GM23248 (cell line): ENCODE data around the gene PDIA6. TPM values are rescaled to one million over a fixed set of nuclear protein-coding genes. Genes with fewer than 3 reads are reported as not detected.

Source experiments
- DNase-seq: peaks from one replicate; pipeline ENCODE4 v3.0.0-alpha.2; 2015
- H2AFZ ChIP-seq: fragments of 200-600 bp; sonication (generic); 2 replicates; pipeline ENCODE4 v1.6.1; 2016; ENCODE audit warnings: antibody characterized with exemption
- H3F3A ChIP-seq: fragments of 200-600 bp; sonication (generic); 2 replicates; pipeline ENCODE4 v1.6.1; 2016; ENCODE audit warnings: mild to moderate bottlenecking, antibody characterized with exemption, mixed run types; ENCODE audit not compliant: insufficient read depth
- H3K27ac ChIP-seq: fragments of 200-600 bp; sonication (generic); 2 replicates; pipeline ENCODE4 v1.5.1; 2016; ENCODE audit warnings: mild to moderate bottlenecking
- H3K27me3 ChIP-seq: fragments of 200-600 bp; sonication (generic); replicated peaks from 2 replicates; pipeline ENCODE4 v1.6.1; 2016; ENCODE audit warnings: mild to moderate bottlenecking; ENCODE audit not compliant: insufficient read depth
- H3K36me3 ChIP-seq: fragments of 200-600 bp; sonication (generic); 2 replicates; pipeline ENCODE4 v1.6.1; 2016; ENCODE audit warnings: low read depth, mild to moderate bottlenecking
- H3K4me1 ChIP-seq: fragments of 200-600 bp; sonication (generic); 2 replicates; pipeline ENCODE4 v1.6.1; 2016; ENCODE audit warnings: mild to moderate bottlenecking; ENCODE audit not compliant: insufficient read depth
- H3K4me2 ChIP-seq: fragments of 200-600 bp; sonication (generic); one replicate; pipeline ENCODE4 v1.6.1; 2016; ENCODE audit warnings: mild to moderate bottlenecking; ENCODE audit not compliant: unreplicated experiment
- H3K4me3 ChIP-seq: fragments of 200-600 bp; sonication (generic); 2 replicates; pipeline ENCODE4 v1.5.1; 2016; ENCODE audit warnings: mild to moderate bottlenecking
- H3K79me2 ChIP-seq: fragments of 200-600 bp; sonication (generic); 2 replicates; pipeline ENCODE4 v1.6.1; 2016; ENCODE audit warnings: mild to moderate bottlenecking; ENCODE audit not compliant: insufficient read depth
- H3K9ac ChIP-seq: fragments of 200-600 bp; sonication (generic); 2 replicates; pipeline ENCODE4 v1.6.1; 2016; ENCODE audit warnings: mild to moderate bottlenecking
- H3K9me2 ChIP-seq: fragments of 200-600 bp; sonication (generic); 2 replicates; pipeline ENCODE4 v1.6.1; 2016; ENCODE audit warnings: mixed run types, mild to moderate bottlenecking, moderate library complexity; ENCODE audit not compliant: insufficient read depth
- H3K9me3 ChIP-seq: fragments of 200-600 bp; sonication (generic); one replicate; pipeline ENCODE4 v1.6.1; 2017; ENCODE audit warnings: low read depth
- H4K20me1 ChIP-seq: fragments of 200-600 bp; sonication (generic); 2 replicates; pipeline ENCODE4 v1.6.0; 2016; ENCODE audit not compliant: insufficient read depth
- EZH2 ChIP-seq: fragments of 200-600 bp; sonication (generic); IDR thresholded peaks from 2 replicates; pipeline ENCODE4 v1.6.1; 2018; ENCODE audit warnings: antibody characterized with exemption, mild to moderate bottlenecking; ENCODE audit not compliant: insufficient read depth, poor library complexity, severe bottlenecking
- EZH2phosphoT487 ChIP-seq: fragments of 200-600 bp; sonication (generic); IDR thresholded peaks from 2 replicates; pipeline ENCODE4 v1.6.1; 2018; ENCODE audit warnings: antibody characterized with exemption, moderate library complexity, mild to moderate bottlenecking, low read depth; ENCODE audit not compliant: insufficient read depth
- WGBS, 2 experiments: methylation state at CpG; one replicate each; pipeline ENCODE4 v1.1.6; 2015 to 2017; ENCODE audit warnings: low lambda C conversion rate in 2 of 2, low coverage in 1 of 2; ENCODE audit errors: missing lambda C conversion rate in 2 of 2; 5-methylcytosine and 5-hydroxymethylcytosine counted together
- in situ Hi-C: fragments of 300-500 bp; cut with MboI; formaldehyde crosslinking; loops from 2 replicates; pipeline ENCODE4 v1.15.0; 2020
- polyA plus RNA-seq: library from polyadenylated mRNA; unstranded; fragments of >200 nt; fragmentation: Nextera tagmentation; extraction: Ambion mirVana; gene quantifications from 2 replicates; pipeline ENCODE4 v1.2.1, GENCODE V29; 2016
- total RNA-seq: library from RNA; depleted of rRNA; stranded (reverse); fragments of >200 nt; shearing (Covaris generic); gene quantifications from 2 replicates; pipeline ENCODE4 v1.2.3, GENCODE V29; 2014

The PDIA6 gene
- total and polyA plus RNA-seq, 2 experiments from 2014 or later, result 363 to 502 TPM

DNA sequence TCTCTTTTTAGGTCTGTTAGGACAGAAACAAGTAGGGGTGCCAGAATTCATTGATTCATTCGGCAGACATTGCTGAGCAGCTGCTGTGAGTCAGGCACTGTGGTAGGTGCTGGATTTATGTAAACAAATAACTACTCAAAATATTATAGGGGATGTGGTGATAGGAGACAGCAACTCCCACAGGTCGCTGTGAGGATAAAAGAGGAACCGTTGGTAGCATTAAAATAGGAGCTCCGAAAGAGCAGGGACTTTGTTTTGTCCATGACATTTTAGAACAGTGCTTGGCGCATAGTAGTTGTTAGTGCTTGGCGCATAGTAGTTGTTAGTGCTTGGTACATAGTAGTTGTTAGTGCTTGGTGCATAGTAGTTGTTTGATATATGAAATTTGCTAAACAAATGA is 62.0 kb downstream of the PDIA6 start:
- no peak for TF ChIP-seq EZH2
- TF ChIP-seq EZH2phosphoT487, result no peak
- in situ Hi-C loops, result no loop called here
- Histone ChIP-seq H3K9me3 (no peaks in the 10 kb centered on the region), H4K20me1 (no peaks in the 10 kb centered on the region), H3K27me3 (peaks cover 18% of the 10 kb centered on the region), H2AFZ (no peak overlapping the region), H3K4me1 (no peaks in the 10 kb centered on the region), H3K79me2 (no peaks in the 10 kb centered on the region), H3K36me3 (no peaks in the 10 kb centered on the region), H3K4me2 (no peak overlapping the region), H3F3A (no peaks in the 10 kb centered on the region), H3K9me2 (no peaks in the 10 kb centered on the region), H3K27ac (no peak overlapping the region), H3K9ac (no peak overlapping the region), H3K4me3 (no peak overlapping the region)
- DNase-seq, result peak; percentile 57
- WGBS, 2 experiments, result 73 to 74% methylated on average over 6 of the region's 6 CpGs

DNA sequence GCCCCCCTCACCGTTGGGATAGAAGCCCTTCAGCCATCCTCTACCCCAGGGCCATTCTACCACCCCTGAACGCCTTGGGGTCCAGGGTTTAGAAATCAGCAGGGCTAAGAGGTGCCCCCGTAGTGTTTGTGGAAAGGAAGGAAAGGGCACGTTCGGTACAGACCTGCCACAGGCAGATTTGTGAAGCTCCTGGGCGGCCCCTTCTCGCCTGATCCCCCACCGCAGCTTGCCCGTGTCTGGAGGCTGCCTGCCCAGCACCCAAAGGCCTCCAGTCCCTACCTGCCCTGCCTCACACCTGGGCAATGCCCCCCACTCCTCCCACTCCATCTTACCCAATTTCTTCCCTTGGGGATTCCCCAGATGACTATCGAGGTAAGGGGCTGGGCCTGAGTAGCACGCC is 69.9 kb downstream of the PDIA6 start:
- Histone ChIP-seq H3K27me3 (peaks cover 5% of the 10 kb centered on the region), H3K9me2 (no peaks in the 10 kb centered on the region), H3F3A (no peaks in the 10 kb centered on the region), H3K36me3 (no peaks in the 10 kb centered on the region), H4K20me1 (no peaks in the 10 kb centered on the region), H3K4me1 (no peaks in the 10 kb centered on the region), H3K4me3 (no peak overlapping the region), H2AFZ (no peak overlapping the region), H3K9ac (no peak overlapping the region), H3K79me2 (no peaks in the 10 kb centered on the region), H3K27ac (no peak overlapping the region), H3K9me3 (no peaks in the 10 kb centered on the region), H3K4me2 (no peak overlapping the region)
- no peak for TF ChIP-seq EZH2phosphoT487
- no peak for TF ChIP-seq EZH2
- no peak for DNase-seq
- 56 to 72% methylated on average over 10 to 11 of the region's 11 CpGs for WGBS, 2 experiments
- in situ Hi-C loops, result no loop called here

DNA sequence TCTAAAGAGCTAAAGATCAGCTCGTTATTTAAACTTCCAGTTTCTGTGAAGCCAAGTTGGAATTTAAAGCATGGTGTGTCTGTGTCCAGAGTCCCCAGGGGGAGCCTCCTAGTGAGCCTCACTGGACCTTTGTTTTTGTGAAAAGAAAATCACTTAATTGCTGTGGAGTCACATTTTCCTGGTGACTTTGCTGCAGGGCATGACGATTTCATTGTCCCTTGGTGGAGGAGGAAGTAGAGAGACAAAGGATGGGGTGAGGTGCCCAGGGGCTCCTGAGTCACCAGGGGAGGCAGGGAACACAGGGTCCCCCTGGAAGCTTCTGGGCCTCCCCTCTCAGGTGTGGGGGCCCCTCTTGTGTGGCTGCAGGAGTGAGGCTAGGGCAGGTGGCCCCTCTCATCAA is 71.4 kb downstream of the PDIA6 start:
- Histone ChIP-seq H3K79me2 (no peaks in the 10 kb centered on the region), H4K20me1 (no peaks in the 10 kb centered on the region), H3K4me2 (no peak overlapping the region), H3K9me2 (no peaks in the 10 kb centered on the region), H3K9me3 (no peaks in the 10 kb centered on the region), H3K27ac (no peak overlapping the region), H3F3A (no peaks in the 10 kb centered on the region), H2AFZ (no peak overlapping the region), H3K27me3 (peaks cover 8% of the 10 kb centered on the region; the same call in 1 of the 2 replicates), H3K36me3 (no peaks in the 10 kb centered on the region), H3K4me3 (no peak overlapping the region), H3K4me1 (no peaks in the 10 kb centered on the region), H3K9ac (no peak overlapping the region)
- DNase-seq, result no peak
- in situ Hi-C loops, result no loop called here
- 47 to 56% methylated on average over 2 of the region's 2 CpGs for WGBS, 2 experiments
- TF ChIP-seq EZH2phosphoT487 (no peak), EZH2 (no peak)

DNA sequence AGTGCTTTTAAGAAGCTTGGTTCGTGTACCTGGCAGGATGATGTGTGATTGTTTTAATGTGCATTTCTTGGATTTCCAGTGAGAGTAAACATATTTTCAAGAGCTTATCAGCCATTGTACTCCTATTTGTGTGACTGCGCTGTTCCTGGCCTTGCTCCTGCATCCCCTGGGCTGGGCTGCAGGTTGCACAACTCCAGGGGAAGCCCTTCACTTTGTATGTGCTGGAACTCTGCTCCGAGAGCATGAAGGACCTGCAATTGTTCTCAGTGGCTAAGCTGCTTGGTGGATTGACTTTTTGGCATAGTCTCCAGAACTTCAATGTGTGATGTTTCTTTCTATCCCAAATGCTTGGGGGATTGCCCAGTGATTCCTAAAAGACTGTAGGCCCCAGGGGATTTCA is 72.4 kb downstream of the PDIA6 start:
- H3F3A ChIP-seq, result no peaks in the 10 kb centered on the region
- TF ChIP-seq EZH2phosphoT487, result no peak
- TF ChIP-seq EZH2, result no peak
- H3K4me3 ChIP-seq, result no peak overlapping the region
- no peaks in the 10 kb centered on the region for H4K20me1 ChIP-seq
- in situ Hi-C loops, result no loop called here
- H3K4me2 ChIP-seq, result no peak overlapping the region
- H3K27ac ChIP-seq, result no peak overlapping the region
- DNase-seq, result no peak
- no peak overlapping the region for H3K9ac ChIP-seq
- no peaks in the 10 kb centered on the region for H3K36me3 ChIP-seq
- no peaks in the 10 kb centered on the region for H3K79me2 ChIP-seq
- no peaks in the 10 kb centered on the region for H3K9me2 ChIP-seq
- peaks cover 10% of the 10 kb centered on the region; the same call in 1 of the 2 replicates for H3K27me3 ChIP-seq
- H3K9me3 ChIP-seq, result no peaks in the 10 kb centered on the region
- 45 to 47% methylated on average over 3 of the region's 3 CpGs for WGBS, 2 experiments
- no peaks in the 10 kb centered on the region for H3K4me1 ChIP-seq
- H2AFZ ChIP-seq, result no peak overlapping the region

DNA sequence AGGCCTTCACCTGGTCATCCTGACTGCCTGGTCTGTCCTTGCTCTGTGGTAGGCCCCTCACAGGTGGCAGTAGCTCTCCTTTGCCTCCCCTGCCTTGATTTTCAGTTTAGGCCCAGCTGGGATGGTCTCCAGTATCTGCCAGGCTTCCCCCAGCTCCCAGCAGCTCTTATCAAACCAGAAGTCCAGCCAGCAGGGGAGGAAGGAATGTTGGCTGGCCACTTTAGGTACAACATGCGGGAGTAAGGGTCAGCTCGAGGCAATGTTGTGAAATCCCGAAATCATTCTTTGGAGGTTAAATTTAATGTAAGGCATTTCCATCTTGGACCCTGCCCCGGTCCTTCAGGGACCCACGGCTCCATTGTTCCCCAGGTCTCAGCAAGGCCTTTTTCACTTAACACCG is 74.4 kb downstream of the PDIA6 start:
- Histone ChIP-seq H3K79me2 (no peaks in the 10 kb centered on the region), H3K9me2 (no peaks in the 10 kb centered on the region), H3K4me2 (no peak overlapping the region), H2AFZ (no peak overlapping the region), H3K4me1 (no peaks in the 10 kb centered on the region), H3K9me3 (no peaks in the 10 kb centered on the region), H3K27ac (no peak overlapping the region), H4K20me1 (no peaks in the 10 kb centered on the region), H3K9ac (no peak overlapping the region), H3K27me3 (peaks cover 10% of the 10 kb centered on the region; the same call in 1 of the 2 replicates), H3F3A (no peaks in the 10 kb centered on the region), H3K4me3 (no peak overlapping the region), H3K36me3 (no peaks in the 10 kb centered on the region)
- in situ Hi-C loops, result no loop called here
- WGBS, 2 experiments, result 81 to 82% methylated on average over 6 of the region's 6 CpGs
- no peak for TF ChIP-seq EZH2
- TF ChIP-seq EZH2phosphoT487, result no peak
- no peak for DNase-seq
